ENCODE results near the gene KIAA0319L.
A peak's percentile ranks its signal among the peaks of the same experiment; 100 is the strongest.

The KIAA0319L gene

DNA sequence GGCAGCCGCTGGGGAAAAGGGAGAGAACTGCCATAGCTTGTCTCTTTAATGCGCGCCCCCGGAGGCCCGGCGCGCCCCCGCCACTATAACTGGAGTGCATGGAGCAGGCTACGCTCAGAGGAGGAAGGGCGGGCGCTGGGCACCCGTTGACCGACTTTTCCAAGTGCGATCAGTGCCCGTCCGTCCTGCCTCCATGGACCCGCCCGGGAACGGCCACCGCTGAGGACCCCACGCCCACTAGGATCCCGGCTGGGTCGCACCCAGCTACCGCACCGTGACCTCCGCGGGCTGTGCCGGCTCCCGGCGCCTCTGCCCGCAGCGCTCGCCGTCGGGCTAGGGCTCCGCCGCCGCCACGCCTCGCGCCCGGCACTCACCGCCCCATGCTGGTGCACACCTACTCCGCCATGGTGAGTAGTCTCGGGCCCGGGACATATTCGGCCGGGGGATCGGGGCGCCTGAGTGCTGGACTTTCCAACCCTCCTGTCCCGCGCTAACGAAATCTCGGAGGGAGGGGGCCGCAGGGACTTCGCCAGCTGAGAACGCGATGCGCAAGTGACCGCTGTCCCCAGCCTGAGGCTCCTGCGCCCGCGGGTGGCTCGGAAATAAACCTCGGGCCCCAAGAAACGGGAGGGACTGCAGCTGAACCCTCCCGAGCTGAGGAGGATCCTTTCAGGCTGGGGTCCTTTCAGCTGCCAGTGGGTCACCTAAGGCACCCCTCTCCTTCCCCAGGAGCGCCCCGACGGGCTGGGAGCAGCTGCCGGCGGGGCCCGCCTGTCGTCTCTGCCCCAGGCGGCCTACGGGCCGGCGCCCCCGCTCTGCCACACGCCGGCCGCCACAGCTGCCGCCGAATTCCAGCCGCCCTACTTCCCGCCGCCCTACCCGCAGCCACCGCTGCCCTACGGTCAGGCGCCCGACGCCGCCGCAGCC, 16.3 kb upstream of the KIAA0319L start, which contains the start of gene TFAP2E:
TSS of gene TFAP2E (plus strand) at position 117 of the 927 bp plus-strand sequence. CDS start at position 381, 264 bp downstream.
- no peak within 1 kb of the TSS for H3K27ac ChIP-seq (ENCODE audit: low read depth, low read length)
- H2AK5ac ChIP-seq (ENCODE audit: low read length): peak within 1 kb of the TSS; percentile 25
- peak within 1 kb of the TSS; percentile 41 for H3K4ac ChIP-seq (ENCODE audit: low read depth, low read length)
- peak within 1 kb of the TSS; percentile 64 for H4K91ac ChIP-seq (ENCODE audit: low read depth, low read length)
- H3K4me1 ChIP-seq (ENCODE audit: control insufficient read depth in 1 of 2, insufficient read depth in 2 of 2, low read length in 2 of 2): peaks cover 58 to 63% of the 10 kb centered on the region in 2 experiments
- H3K23ac ChIP-seq (ENCODE audit: low read length): no peak within 1 kb of the TSS
- peak within 1 kb of the TSS; percentile 78 for H3K4me3 ChIP-seq (ENCODE audit: low read depth, low read length)
- H3K36me3 ChIP-seq (ENCODE audit: control insufficient read depth in 1 of 2, insufficient read depth in 2 of 2, low read length in 2 of 2): no peaks in the 10 kb centered on the region
- H2BK12ac ChIP-seq (ENCODE audit: low read length): peak within 1 kb of the TSS; percentile 71
- H3K27me3 ChIP-seq (ENCODE audit: insufficient read depth, low read length): peaks cover 5% of the 10 kb centered on the region
- H3K79me2 ChIP-seq (ENCODE audit: control insufficient read depth, insufficient read depth, low read length, poor library complexity): peaks cover 17% of the 10 kb centered on the region
- H2BK120ac ChIP-seq (ENCODE audit: insufficient read depth, low read length, poor library complexity): peak within 1 kb of the TSS; percentile 79
- H3K9me3 ChIP-seq (ENCODE audit: insufficient read depth, low read depth, low read length): no peaks in the 10 kb centered on the region
- H4K12ac ChIP-seq (ENCODE audit: low read depth, low read length): peak within 1 kb of the TSS; percentile 56
- H4K8ac ChIP-seq (ENCODE audit: low read depth, low read length): peak within 1 kb of the TSS; percentile 74
- H3K14ac ChIP-seq (ENCODE audit: low read length): peak within 1 kb of the TSS; percentile 86
- H3K9ac ChIP-seq (ENCODE audit: low read length): peak within 1 kb of the TSS; percentile 67
- H3K4me2 ChIP-seq (ENCODE audit: low read length): peak within 1 kb of the TSS; percentile 82
- H2AFZ ChIP-seq (ENCODE audit: insufficient read depth, low read length, poor library complexity): peak within 1 kb of the TSS; percentile 53
- peak; percentile 23 to 50 for DNase-seq
- no CpG with 5 or more reads among the region's 95 CpGs for WGBS (ENCODE audit: extremely low coverage, insufficient coverage, insufficient read length)
- H2BK5ac ChIP-seq (ENCODE audit: low read depth, low read length, poor library complexity): peak within 1 kb of the TSS; percentile 18
- peaks cover 46% of the 10 kb centered on the region for H3K79me1 ChIP-seq (ENCODE audit: low read length)
- peak within 1 kb of the TSS; percentile 90 for H3K18ac ChIP-seq (ENCODE audit: low read length)

DNA sequence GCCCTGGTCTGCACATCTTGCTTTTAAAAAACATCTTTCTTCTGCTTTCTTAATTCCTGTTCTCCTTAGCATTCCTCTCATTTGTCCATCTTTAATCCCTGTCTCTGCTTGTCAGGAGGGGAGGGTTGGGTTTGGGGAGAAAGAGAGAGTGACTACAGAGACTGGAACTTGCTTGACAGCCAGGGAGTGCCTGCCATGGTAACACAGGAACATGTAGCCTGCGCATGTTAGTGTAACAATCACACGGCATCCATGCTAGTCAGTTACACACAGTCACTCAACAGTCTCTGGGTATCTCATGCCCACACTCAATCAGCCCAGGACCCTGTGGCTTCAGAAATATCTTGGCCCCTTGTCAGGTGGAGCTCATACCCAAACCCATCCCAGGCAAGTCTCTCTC, 15.1 kb upstream of the KIAA0319L start:
- peaks cover 49 to 55% of the 10 kb centered on the region in 2 experiments for H3K4me1 ChIP-seq (ENCODE audit: control insufficient read depth in 1 of 2, insufficient read depth in 2 of 2, low read length in 2 of 2)
- no peak overlapping the region for H3K18ac ChIP-seq (ENCODE audit: low read length)
- H3K79me1 ChIP-seq (ENCODE audit: low read length): peaks cover 40% of the 10 kb centered on the region
- H2BK120ac ChIP-seq (ENCODE audit: insufficient read depth, low read length, poor library complexity): no peak overlapping the region
- no peak overlapping the region for H3K4me2 ChIP-seq (ENCODE audit: low read length)
- H3K4me3 ChIP-seq (ENCODE audit: low read depth, low read length): no peak overlapping the region
- H2BK12ac ChIP-seq (ENCODE audit: low read length): peak overlapping the region; percentile 47
- no peak overlapping the region for H4K8ac ChIP-seq (ENCODE audit: low read depth, low read length)
- H3K4ac ChIP-seq (ENCODE audit: low read depth, low read length): no peak overlapping the region
- no peak overlapping the region for H4K91ac ChIP-seq (ENCODE audit: low read depth, low read length)
- no peak overlapping the region for H3K14ac ChIP-seq (ENCODE audit: low read length)
- H3K79me2 ChIP-seq (ENCODE audit: control insufficient read depth, insufficient read depth, low read length, poor library complexity): peaks cover 15% of the 10 kb centered on the region
- no CpG with 5 or more reads among the region's 2 CpGs for WGBS (ENCODE audit: extremely low coverage, insufficient coverage, insufficient read length)
- no peak overlapping the region for H2BK5ac ChIP-seq (ENCODE audit: low read depth, low read length, poor library complexity)
- no peak overlapping the region for H2AFZ ChIP-seq (ENCODE audit: insufficient read depth, low read length, poor library complexity)
- H3K36me3 ChIP-seq (ENCODE audit: control insufficient read depth in 1 of 2, insufficient read depth in 2 of 2, low read length in 2 of 2): no peaks in the 10 kb centered on the region
- no peak overlapping the region for H3K27ac ChIP-seq (ENCODE audit: low read depth, low read length)
- no peak for DNase-seq
- no peak overlapping the region for H3K23ac ChIP-seq (ENCODE audit: low read length)
- peaks cover 5% of the 10 kb centered on the region for H3K27me3 ChIP-seq (ENCODE audit: insufficient read depth, low read length)
- no peak overlapping the region for H3K9ac ChIP-seq (ENCODE audit: low read length)
- no peak overlapping the region for H2AK5ac ChIP-seq (ENCODE audit: low read length)
- H4K12ac ChIP-seq (ENCODE audit: low read depth, low read length): no peak overlapping the region
- H3K9me3 ChIP-seq (ENCODE audit: insufficient read depth, low read depth, low read length): no peaks in the 10 kb centered on the region

DNA sequence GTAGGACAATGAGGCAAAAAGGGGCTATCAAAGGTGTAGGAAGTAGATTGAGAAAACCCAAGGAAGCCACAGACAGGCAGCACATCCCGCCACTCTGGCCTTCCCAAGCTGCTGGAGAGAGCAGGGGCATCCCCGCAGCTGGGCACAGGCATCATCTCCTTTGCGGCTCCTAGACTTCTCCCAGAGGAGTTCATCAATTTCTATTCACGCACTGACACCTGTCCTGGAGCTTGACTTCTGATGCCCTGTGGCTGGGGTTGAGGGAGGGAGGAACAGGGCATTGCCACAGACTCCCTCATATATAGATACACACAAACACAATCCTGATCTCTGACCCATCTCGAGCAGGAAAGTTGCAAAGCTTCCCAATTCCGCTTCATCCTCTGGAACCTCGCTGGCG, 14.1 kb upstream of the KIAA0319L start:
- H3K14ac ChIP-seq (ENCODE audit: low read length): no peak overlapping the region
- H2BK5ac ChIP-seq (ENCODE audit: low read depth, low read length, poor library complexity): no peak overlapping the region
- H3K18ac ChIP-seq (ENCODE audit: low read length): no peak overlapping the region
- H3K9me3 ChIP-seq (ENCODE audit: insufficient read depth, low read depth, low read length): no peaks in the 10 kb centered on the region
- no peak overlapping the region for H2BK120ac ChIP-seq (ENCODE audit: insufficient read depth, low read length, poor library complexity)
- H3K36me3 ChIP-seq (ENCODE audit: control insufficient read depth in 1 of 2, insufficient read depth in 2 of 2, low read length in 2 of 2): peaks cover 0 to 4% of the 10 kb centered on the region in 2 experiments
- no peak overlapping the region for H3K23ac ChIP-seq (ENCODE audit: low read length)
- H4K91ac ChIP-seq (ENCODE audit: low read depth, low read length): peak overlapping the region; percentile 19
- no peak overlapping the region for H4K12ac ChIP-seq (ENCODE audit: low read depth, low read length)
- H3K4me3 ChIP-seq (ENCODE audit: low read depth, low read length): no peak overlapping the region
- peaks cover 30% of the 10 kb centered on the region for H3K79me1 ChIP-seq (ENCODE audit: low read length)
- H2BK12ac ChIP-seq (ENCODE audit: low read length): no peak overlapping the region
- H2AFZ ChIP-seq (ENCODE audit: insufficient read depth, low read length, poor library complexity): no peak overlapping the region
- WGBS (ENCODE audit: extremely low coverage, insufficient coverage, insufficient read length): no CpG with 5 or more reads among the region's 8 CpGs
- no peak overlapping the region for H3K27ac ChIP-seq (ENCODE audit: low read depth, low read length)
- H4K8ac ChIP-seq (ENCODE audit: low read depth, low read length): no peak overlapping the region
- H3K4ac ChIP-seq (ENCODE audit: low read depth, low read length): no peak overlapping the region
- no peak overlapping the region for H3K9ac ChIP-seq (ENCODE audit: low read length)
- H3K4me1 ChIP-seq (ENCODE audit: control insufficient read depth in 1 of 2, insufficient read depth in 2 of 2, low read length in 2 of 2): peaks cover 39 to 45% of the 10 kb centered on the region in 2 experiments
- DNase-seq: no peak
- peaks cover 5% of the 10 kb centered on the region for H3K27me3 ChIP-seq (ENCODE audit: insufficient read depth, low read length)
- peak overlapping the region; percentile 54 for H2AK5ac ChIP-seq (ENCODE audit: low read length)
- H3K4me2 ChIP-seq (ENCODE audit: low read length): no peak overlapping the region
- H3K79me2 ChIP-seq (ENCODE audit: control insufficient read depth, insufficient read depth, low read length, poor library complexity): peaks cover 9% of the 10 kb centered on the region

DNA sequence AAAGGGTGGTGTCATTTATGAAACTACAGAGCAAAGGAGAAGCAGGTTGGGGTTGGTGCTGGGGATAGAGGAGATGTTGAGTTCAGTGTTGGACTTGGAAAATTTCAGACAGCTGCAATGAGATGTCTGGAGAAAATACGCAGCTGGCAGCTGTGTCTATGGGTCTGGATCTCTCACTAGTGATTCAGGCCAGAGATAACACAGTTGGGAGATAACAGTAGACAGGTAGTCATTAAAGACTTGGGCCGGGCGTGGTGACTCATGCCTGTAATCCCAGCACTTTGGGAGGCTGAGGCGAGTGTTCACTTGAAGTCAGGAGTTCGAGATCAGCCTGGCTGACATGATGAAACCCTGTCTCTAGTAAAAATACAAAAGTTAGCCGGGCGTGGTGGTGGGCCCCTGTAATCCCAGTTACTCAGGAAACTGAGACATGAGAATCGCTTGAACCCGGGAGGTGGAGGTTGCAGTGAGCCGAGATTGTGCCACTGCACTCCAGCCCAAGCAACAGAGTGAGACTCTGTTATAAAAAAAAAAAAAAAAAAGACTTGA, 13.5 kb upstream of the KIAA0319L start:
- H3K18ac ChIP-seq (ENCODE audit: low read length): no peak overlapping the region
- no peak overlapping the region for H4K12ac ChIP-seq (ENCODE audit: low read depth, low read length)
- H3K9ac ChIP-seq (ENCODE audit: low read length): no peak overlapping the region
- H3K14ac ChIP-seq (ENCODE audit: low read length): no peak overlapping the region
- H2AFZ ChIP-seq (ENCODE audit: insufficient read depth, low read length, poor library complexity): no peak overlapping the region
- peaks cover 33 to 39% of the 10 kb centered on the region in 2 experiments for H3K4me1 ChIP-seq (ENCODE audit: control insufficient read depth in 1 of 2, insufficient read depth in 2 of 2, low read length in 2 of 2)
- peaks cover 5% of the 10 kb centered on the region for H3K27me3 ChIP-seq (ENCODE audit: insufficient read depth, low read length)
- H3K79me1 ChIP-seq (ENCODE audit: low read length): peaks cover 24% of the 10 kb centered on the region
- no peak overlapping the region for H2AK5ac ChIP-seq (ENCODE audit: low read length)
- no peak overlapping the region for H3K23ac ChIP-seq (ENCODE audit: low read length)
- H2BK120ac ChIP-seq (ENCODE audit: insufficient read depth, low read length, poor library complexity): no peak overlapping the region
- H3K27ac ChIP-seq (ENCODE audit: low read depth, low read length): peak overlapping the region; percentile 25
- H3K4me3 ChIP-seq (ENCODE audit: low read depth, low read length): no peak overlapping the region
- H4K91ac ChIP-seq (ENCODE audit: low read depth, low read length): no peak overlapping the region
- no peak overlapping the region for H4K8ac ChIP-seq (ENCODE audit: low read depth, low read length)
- peaks cover 0 to 5% of the 10 kb centered on the region in 2 experiments for H3K36me3 ChIP-seq (ENCODE audit: control insufficient read depth in 1 of 2, insufficient read depth in 2 of 2, low read length in 2 of 2)
- H2BK5ac ChIP-seq (ENCODE audit: low read depth, low read length, poor library complexity): no peak overlapping the region
- no peak overlapping the region for H2BK12ac ChIP-seq (ENCODE audit: low read length)
- H3K4ac ChIP-seq (ENCODE audit: low read depth, low read length): no peak overlapping the region
- H3K9me3 ChIP-seq (ENCODE audit: insufficient read depth, low read depth, low read length): no peaks in the 10 kb centered on the region
- no peak overlapping the region for H3K4me2 ChIP-seq (ENCODE audit: low read length)
- no CpG with 5 or more reads among the region's 10 CpGs for WGBS (ENCODE audit: extremely low coverage, insufficient coverage, insufficient read length)
- H3K79me2 ChIP-seq (ENCODE audit: control insufficient read depth, insufficient read depth, low read length, poor library complexity): peaks cover 7% of the 10 kb centered on the region
- DNase-seq: peak; percentile 87 to 92

Data from trophoblast cell (in vitro differentiated cells and primary cell).